Activated T-cell treated with anti-CD3 and anti-CD28 coated beads, Interleukin-2, amount 50 U/mL, for 1 hour (primary cell): Measurements from ENCODE around the gene LILRA1.
"Not testable (repeated sequence)": the region's sequence is repeated elsewhere in the genome, so short reads cannot be mapped to it uniquely, and the experiment has no call there.

Source experiments
- DNase-seq: peaks from one replicate; pipeline ENCODE4 v3.0.0-alpha.2; 2020

Gene LILRA1

DNA sequence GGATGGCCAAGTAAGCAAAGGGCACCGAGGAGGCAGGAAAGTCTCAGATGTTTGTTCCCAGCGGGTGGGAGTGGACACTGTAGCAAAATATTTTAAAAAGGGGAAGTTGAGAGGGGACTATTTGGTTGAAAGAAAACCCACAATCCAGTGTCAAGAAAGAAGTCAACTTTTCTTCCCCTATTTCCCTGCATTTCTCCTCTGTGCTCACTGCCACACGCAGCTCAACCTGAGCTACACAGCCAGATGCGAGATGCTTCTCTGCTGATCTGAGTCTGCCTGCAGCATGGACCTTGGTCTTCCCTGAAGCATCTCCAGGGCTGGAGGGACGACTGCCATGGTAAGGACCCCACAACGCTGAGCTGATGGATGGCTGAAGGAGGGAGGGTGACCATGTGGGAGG is at the start of gene LILRA1:
TSS of gene LILRA1 (plus strand) at position 188 of the 400 bp plus-strand sequence. CDS start 613 bp downstream, outside the sequence.
- DNase-seq: not testable (repeated sequence)

DNA sequence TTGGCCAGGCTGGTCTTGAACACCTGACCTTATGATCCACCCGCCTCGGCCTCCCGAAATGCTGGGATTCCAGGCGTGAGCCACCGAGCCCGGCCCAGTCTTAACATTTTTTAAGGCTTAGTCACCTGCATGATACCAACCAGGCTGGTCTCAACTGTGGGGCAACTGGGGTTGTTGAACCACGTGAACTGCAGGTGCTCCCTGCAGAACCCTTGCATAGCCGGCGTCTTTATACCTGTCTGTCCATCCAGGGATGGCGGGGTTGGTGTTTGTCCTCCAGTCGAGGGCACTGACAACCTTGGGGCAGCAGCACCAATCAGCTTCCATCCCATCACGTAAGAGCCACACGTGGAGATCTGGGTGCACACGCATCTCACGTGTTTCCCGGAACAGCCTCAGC is 44.6 kb upstream of the LILRA1 start:
- no peak for DNase-seq

DNA sequence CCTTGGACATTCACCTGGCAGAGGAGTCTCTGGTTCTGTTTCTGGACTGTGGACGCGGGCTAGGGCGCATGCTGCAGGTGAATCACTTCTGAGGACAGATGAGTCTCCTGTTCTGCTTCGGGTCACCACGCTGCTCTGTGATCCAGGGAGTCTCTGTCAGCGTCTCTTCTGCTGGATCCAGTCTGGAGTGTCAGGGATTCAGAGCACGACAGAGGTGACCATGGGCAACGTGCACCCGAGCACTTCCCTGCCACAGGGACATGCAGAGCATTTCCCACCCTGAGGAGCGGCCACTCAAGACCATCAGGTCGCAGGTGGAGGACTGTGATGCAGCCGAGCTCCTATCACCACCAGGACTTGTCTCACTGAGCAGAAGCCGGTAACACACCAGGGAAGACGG is 44.2 kb upstream of the LILRA1 start:
- DNase-seq: no peak

DNA sequence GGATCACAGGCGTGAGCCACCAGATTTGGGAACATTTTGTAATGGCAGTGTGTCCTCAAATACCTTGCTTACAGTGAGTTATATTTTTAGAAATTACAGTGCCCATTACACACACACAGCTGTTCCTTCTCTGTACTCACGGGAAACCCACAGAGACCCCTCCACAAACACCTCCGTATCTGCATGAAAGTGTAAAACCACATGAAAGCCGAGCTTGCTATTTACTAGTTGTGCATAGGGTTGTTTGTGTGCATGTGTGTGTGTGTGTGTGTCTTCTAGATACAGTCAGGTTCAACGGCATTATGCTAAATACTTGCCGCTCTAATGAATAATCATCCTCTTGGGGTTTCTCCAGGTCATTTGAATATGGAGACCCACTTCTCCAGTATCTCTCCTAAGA is 42.1 kb upstream of the LILRA1 start:
- no peak for DNase-seq

DNA sequence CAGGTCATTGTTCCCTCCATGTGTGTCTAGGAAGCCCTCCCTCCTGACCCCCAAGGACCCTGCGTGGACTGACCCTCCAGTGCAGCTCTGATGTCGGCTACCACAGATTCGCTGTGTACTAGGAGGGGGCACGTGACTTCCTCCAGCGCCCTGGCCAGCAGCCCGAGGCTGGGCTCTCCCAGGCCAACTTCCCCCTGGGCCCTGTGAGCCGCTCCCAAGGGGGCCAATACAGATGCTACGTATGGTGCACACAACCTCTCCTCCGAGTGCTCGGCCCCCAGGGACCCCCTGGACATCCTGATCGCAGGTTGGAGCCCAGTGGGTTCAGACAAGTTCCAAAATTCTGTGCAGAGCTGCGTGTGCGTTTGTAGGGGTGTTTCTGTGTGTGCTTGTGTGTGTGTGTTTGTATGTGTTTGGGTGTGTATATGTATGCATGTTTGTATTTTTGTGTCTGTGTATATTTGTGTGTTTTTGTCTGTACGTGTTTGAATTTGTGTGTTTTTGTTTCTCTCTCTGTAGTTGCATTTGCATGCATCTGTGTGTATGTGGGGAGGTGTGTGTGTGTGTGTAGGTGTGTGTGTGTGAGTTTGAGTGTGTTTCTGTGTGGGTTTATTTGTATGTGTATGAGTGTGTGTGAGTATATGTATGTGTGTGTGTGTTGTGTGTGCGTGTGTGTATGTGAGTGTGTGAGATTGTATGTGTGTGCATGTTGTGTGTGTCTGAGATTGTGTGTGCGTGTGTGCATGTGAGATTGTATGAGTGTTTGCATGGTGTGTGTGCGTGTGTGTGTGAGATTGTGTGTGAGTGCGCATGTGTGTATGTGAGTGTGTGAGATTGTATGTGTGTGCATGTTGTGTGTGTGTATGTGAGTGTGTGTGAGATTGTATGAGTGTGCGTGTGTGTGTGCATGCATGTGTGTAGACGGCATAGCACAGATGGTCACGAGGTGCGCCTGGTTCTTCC is 41.2 kb upstream of the LILRA1 start:
- no peak for DNase-seq

DNA sequence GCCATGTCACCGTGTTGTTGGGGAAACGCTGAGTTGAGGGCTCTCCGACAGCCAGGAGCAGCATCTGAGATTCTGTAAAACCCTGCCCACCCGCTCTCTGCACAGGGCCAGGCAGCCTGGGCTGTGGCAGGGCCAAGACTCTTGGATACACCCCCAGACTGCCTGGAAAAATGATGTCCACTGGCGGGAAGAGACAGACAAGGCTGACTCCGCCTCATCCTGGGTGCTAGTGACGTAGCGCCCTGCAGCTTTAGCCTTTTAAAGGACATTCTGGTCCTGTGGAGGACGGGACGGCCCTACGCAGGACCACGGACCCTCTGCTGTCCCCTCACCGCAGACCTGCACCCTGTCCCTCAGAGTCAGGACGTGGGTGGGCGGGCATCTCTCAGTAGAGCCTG is 40.5 kb upstream of the LILRA1 start:
- no peak for DNase-seq

- DNase-seq: no peak
These were observed 39.4 kb upstream of the LILRA1 start for GRCh38 chr19:54554006-54554405.

- DNase-seq: no peak
These were observed 38.5 kb upstream of the LILRA1 start for GRCh38 chr19:54554896-54555295.

DNA sequence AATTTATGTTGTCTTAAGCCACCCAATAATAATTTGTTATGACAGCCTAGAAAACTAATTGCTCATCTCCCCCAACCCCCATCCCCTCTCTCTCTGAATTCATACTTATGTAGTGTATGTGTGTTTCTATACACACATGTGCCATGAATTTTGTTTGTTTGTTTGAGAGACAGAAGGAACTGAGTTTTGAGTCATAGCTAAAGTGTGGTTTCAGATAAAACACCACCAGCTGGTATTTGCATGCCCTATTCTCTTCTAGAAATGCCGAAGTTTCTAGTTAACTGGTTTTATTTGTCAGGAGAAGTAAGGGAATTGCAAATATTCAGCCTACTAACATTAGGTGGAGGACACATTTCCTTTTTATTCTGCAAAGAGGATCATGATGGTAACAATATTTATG is 37.2 kb upstream of the LILRA1 start:
- DNase-seq: no peak

- DNase-seq: no peak
These were observed 35.1 kb upstream of the LILRA1 start for GRCh38 chr19:54558339-54558738.

DNA sequence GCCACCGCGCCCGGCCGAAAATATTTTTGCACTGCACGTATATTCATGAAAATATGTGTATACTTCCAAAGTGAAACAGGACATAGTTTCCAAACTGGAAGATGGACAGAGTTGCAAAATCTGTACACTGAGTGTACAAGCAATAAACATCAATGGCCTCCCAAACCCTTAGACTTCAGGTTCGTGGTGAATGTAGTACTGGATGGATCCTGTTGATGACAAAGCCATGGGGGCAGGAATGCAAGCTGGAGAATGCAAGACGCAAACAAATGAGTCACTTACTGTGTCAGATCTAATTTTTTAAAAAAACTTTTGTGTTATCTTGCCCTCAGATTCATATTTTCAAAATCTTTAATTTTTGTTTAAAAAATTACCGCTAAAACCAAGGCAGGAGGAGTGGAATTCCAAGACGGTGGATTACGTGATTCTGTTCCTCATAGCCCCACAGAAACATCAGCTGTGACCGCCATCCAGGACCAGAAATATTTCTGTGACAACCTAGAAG is 32.5 kb upstream of the LILRA1 start:
- DNase-seq: no peak

- DNase-seq: no peak
These were observed 31.6 kb upstream of the LILRA1 start for GRCh38 chr19:54561840-54562239.

- DNase-seq: not testable (repeated sequence)
These were observed 30.2 kb upstream of the LILRA1 start for GRCh38 chr19:54563206-54563605.

DNA sequence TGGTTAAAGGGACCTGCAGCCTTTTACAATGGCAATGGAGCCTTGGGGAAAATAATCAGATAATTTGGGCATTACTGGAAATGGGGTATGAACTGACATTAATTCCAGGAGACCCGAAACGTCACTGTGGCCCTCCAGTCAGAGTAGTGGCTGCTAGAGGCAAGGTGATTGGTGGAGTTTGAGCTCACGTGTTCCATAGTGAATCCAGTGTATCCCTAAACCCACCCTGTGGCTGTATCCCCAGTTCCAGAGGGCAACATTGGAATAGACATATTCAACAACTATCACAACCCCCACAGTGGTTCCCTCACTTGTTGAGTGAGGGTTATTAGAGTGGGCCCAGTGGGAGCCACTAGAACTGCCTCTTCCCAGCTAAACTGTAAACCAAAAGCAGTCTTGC is 23.1 kb upstream of the LILRA1 start:
- no peak for DNase-seq

GRCh38 chr19:54571715-54572615 is 21.5 kb upstream of the LILRA1 start:
- not testable (repeated sequence) for DNase-seq

DNA sequence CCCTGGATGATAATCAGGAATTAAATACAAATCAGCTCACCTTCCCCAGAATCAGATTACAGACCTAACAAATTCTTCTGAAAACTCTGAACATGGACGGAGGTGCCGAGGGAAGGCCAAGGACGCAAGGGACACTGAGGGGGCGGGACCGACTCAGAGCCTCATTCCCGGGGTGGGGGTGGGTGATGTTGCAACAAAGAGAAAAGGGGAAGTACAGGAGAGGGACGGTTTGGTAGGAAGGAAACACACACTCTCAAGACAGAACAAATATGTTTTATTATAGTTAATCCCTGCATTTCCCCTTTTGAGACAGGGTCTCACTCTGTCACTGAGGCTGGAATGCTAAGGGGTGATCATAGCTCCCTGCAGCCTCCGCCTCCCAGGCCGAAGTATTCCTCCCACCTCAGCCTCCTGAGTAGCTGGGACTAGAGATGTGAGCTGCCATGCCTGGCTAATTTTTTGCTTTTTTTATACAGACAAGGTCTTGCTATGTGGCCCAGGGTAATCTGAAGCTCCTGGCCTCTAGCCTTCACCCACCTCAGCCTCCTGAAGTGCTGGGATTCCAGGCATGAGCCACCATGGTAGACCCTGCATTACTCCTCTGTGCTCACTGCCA is 20.6 kb upstream of the LILRA1 start:
- no peak for DNase-seq

DNA sequence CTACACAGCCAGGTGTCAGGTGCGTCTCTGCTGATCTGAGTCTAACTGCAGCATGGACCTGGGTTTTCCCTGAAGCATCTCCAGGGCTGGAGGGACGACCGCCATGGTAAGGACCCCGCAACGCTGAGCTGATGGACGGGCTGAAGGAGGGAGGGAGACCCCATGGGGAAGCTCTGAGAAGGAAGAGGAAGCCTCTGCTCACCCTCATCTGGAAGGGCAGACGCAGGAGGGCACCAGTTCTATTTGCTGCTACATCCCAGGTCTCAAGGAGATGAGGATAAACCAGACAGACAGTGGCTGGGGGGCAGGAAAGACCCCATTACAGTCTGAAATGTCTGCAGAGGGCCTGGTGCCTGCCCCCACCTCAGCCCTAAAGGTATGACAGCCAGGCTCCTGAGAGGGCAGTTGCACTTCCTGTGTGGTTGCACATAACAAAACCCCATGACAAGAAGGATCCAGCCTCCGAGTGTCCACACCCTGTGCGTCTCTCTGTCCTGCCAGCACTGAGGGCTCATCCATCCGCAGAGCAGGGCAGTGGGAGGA is 20.0 kb upstream of the LILRA1 start, which contains the start of gene LILRA2:
TSS of gene LILRA2 (plus strand) at position 461 of the 543 bp plus-strand sequence. CDS start 89 bp downstream, outside the sequence.
- no peak for DNase-seq

GRCh38 chr19:54574051-54574450 is 19.4 kb upstream of the LILRA1 start:
- DNase-seq: no peak

GRCh38 chr19:54574527-54575056 is 18.8 kb upstream of the LILRA1 start:
- DNase-seq: no peak

DNA sequence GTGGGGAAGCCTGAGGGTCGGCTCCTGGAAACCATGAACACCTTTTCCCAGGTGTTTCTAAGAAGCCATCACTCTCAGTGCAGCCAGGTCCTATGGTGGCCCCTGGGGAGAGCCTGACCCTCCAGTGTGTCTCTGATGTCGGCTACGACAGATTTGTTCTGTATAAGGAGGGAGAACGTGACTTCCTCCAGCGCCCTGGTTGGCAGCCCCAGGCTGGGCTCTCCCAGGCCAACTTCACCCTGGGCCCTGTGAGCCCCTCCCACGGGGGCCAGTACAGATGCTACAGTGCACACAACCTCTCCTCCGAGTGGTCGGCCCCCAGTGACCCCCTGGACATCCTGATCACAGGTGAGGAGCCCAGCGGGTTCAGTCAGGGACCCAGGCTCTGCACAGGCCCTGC is 18.2 kb upstream of the LILRA1 start:
- not testable (repeated sequence) for DNase-seq

- DNase-seq: no peak
These were observed 16.9 kb upstream of the LILRA1 start for GRCh38 chr19:54576411-54576976.

GRCh38 chr19:54577334-54577733 is 16.1 kb upstream of the LILRA1 start:
- DNase-seq: no peak
